A172 (cell line): ENCODE data around the gene ATRX. TPM values are rescaled to one million over a fixed set of nuclear protein-coding genes. Genes with fewer than 3 reads are reported as not detected.
"Not testable (repeated sequence)": the region's sequence is repeated elsewhere in the genome, so short reads cannot be mapped to it uniquely, and the experiment has no call there.

Experiments used
- DNase-seq: peaks from one replicate; pipeline ENCODE4 v3.0.0-alpha.2; 2015; ENCODE audit warnings: low spot score
- total RNA-seq: library from RNA; depleted of rRNA; stranded (reverse); fragments of >200 nt; shearing (Covaris generic); gene quantifications from 2 replicates; pipeline ENCODE4 v1.2.3, GENCODE V29; 2014; rRNA removed

Gene ATRX, protein sequence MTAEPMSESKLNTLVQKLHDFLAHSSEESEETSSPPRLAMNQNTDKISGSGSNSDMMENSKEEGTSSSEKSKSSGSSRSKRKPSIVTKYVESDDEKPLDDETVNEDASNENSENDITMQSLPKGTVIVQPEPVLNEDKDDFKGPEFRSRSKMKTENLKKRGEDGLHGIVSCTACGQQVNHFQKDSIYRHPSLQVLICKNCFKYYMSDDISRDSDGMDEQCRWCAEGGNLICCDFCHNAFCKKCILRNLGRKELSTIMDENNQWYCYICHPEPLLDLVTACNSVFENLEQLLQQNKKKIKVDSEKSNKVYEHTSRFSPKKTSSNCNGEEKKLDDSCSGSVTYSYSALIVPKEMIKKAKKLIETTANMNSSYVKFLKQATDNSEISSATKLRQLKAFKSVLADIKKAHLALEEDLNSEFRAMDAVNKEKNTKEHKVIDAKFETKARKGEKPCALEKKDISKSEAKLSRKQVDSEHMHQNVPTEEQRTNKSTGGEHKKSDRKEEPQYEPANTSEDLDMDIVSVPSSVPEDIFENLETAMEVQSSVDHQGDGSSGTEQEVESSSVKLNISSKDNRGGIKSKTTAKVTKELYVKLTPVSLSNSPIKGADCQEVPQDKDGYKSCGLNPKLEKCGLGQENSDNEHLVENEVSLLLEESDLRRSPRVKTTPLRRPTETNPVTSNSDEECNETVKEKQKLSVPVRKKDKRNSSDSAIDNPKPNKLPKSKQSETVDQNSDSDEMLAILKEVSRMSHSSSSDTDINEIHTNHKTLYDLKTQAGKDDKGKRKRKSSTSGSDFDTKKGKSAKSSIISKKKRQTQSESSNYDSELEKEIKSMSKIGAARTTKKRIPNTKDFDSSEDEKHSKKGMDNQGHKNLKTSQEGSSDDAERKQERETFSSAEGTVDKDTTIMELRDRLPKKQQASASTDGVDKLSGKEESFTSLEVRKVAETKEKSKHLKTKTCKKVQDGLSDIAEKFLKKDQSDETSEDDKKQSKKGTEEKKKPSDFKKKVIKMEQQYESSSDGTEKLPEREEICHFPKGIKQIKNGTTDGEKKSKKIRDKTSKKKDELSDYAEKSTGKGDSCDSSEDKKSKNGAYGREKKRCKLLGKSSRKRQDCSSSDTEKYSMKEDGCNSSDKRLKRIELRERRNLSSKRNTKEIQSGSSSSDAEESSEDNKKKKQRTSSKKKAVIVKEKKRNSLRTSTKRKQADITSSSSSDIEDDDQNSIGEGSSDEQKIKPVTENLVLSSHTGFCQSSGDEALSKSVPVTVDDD (N-terminal part only)
- 49.1 and 96.9 TPM in 2 replicates for total RNA-seq

DNA sequence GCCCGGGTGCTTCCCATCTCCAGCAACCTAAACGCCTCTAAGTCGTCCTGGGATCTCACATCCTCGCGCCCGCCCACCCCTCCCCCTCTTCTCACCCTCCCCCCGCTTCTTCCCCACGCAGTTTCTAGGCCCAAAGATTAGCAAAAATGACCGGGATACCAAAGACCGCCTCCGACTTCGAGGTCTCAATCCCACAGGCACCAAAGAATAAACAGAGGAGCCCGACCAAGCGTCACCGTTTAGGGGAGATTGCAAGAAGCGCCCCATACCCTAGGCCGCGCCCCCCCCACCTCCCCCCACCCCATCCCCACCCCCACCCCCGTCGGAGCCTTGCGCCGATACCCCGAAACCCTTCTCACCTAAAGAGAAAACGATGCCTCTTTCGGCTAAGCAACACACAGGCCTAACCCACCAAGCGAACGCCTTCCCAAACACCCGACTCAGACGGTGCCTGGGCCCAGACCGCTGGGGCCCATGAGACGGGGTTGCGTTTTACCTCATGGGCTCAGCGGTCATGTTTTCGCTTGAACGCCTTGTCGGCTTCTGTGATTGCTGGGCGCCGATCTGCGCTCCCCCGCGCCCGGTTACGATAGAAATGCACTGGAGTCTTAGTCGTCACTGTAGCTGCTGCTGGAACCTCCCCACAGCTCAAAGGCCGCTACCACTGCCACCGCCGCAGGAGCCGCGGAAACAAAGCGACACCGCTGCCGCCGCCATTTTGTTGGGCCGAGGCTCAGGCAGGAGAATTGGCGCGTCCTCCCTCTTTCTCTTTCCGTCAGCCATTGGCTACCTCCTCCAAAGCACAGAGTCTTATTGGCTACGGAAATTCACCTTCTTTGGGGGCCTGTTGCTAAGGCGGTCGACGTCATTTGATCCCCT, at the start of gene ATRX:
TSS of gene ATRX (minus strand) at position 731 of the 879 bp plus-strand sequence. CDS start at position 516, 215 bp downstream.
- DNase-seq = peak; percentile 82

DNA sequence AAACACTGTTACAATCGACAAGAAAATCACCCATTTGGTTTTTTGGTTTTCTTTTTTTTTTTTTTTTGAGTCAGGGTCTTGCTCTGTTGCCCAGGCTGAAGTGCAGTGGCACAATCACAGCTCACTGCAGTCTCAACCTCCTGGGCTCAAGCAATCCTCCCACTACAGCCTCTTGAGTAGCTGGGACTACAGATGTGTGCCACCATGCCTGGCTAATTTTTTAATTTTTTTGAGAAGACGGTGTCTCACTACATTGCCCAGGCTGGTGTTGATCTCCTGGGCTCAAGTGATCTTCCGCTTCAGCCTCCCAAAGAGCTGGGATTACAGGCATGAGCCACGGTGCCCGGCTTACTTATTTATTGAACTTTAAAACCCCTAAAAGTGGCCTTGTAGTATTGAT, 45.5 kb upstream of the ATRX start:
- not testable (repeated sequence) for DNase-seq

DNA sequence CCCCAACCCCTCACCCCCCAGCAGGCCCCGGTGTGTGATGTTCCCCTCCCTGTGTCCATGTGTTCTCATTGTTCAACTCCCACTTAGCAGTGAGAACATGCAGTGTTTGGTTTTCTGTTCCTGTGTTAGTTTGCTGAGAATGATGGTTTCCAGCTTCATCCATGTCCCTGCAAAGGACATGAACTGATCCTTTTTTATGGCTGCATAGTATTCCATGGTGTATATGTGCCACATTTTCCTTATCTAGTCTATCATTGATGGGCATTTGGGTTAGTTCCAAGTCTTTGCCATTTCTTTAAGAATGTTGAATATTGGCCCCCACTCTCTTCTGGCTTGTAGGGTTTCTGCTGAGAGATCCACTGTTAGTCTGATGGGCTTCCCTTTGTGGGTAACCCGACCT, 36.0 kb upstream of the ATRX start:
- DNase-seq = not testable (repeated sequence)

DNA sequence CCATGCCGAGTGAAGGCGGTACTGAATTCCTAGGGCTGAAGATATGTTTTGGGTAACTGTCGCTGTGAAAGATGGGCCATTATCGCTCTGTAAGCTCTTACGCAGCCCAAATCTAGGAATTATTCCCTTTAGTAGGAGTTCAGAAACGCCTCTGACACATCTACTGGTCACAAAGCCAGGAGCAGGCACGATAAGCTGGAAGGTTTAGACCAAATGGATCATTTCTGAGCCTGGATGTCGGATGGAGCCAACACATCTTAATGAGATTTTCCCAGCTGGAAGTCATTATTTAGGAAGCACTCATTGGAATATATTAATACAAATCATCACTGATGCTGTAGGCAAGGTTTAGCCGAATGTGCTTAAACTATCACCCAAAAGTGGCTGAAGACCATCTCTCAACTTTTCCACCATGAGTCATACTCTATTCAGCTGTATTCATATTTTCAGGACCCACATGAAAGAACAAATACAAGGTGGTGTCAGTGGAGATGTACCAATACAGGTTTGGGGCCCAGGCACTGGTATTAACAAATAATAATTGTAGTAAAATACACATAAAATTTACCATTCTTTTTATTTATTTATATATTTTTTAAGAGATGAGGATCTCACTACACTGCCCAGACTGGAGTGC, 34.2 kb upstream of the ATRX start:
- DNase-seq = no peak

DNA sequence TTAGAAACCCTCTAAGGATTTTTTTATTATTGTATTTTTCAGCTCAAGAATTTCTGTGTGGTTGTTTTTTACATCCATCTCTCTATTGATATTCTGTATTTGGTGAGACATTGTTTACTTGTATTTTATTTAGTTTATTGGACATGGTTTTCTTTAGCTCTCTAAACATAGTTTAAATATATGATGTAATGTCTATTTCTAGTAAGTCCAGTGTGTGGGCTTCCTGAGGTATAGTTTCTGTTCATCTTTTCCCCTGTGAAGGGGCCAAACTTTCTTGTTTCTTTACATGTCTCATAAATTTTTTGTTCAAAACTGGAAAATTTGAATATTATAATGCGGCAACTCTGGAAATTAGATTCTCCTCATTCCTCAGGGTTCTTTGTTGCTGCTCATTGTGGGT, 28.2 kb upstream of the ATRX start:
- DNase-seq = no peak

DNA sequence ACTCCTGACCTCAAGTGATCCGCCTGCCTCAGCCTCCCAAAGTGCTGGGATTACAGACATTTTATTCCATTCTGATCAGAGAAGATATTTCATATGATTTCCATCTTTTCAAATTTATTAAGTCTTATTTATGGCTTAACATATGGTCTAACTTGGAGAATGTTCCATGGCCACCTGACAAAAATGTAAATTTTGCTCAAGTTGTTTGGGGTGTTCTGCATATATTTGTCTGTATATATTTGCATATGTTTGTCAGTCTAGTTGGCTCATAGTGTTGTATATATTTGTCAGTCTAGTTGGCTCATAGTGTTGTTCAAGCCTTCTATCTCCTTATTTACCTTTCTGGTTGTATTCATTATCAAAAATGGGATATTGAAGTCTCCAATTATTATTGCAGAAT, 16.2 kb upstream of the ATRX start:
- DNase-seq = no peak

DNA sequence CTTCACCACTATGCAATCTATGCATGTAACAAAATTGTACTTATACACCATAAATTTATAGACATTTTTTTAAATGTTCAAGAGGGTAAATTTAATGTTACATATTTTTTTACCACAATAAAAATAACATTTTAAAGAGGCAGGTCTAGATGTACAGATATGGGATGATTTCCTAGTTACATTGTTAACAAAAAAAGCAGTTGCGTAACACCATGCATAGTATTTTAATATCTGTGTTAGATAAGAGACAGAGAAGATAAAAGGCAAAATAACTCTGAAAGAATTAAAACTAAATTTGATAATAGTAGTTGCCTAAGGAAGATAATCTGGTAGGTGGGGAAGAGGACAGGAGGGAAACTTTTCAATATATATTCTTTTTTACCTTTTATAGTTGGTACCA, 9.1 kb upstream of the ATRX start:
- no peak for DNase-seq

DNA sequence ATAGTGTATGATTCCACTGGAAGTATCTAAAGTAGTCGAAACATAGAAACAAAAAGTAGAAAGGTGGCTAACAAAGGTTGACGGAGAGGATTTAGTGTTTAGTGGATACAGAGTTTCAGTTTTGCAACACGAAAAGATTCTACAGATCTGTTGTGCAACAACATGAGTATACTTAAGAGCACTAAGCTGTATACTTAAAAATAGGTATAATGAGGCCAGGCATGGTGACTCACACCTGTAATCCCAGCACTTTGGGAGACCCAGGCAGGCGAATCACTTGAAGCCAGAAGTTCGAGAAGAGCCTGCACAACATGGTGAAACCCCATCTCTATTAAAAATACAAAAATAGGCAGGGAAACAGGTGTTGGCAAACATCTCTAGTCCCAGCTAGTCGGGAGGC, 7.9 kb upstream of the ATRX start:
- no peak for DNase-seq

DNA sequence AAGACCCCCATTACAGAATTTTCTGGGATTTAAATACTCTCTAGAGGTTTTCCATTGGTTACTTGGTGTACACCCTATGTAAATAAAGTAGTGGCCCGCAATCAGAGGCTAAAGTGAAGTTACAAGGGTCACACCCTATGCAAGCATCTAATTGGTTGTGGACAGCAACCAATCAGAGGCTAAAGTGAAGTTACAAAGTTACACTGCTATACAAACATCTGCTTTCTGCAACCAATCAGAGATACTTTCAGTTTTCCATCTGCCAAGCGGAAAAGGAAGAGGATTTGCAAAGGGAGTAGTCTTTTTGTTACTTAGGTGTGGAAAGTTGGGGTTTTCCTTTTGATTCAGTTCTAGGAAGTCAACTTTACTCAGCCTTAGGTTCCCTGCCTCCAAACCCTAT, 2.0 kb upstream of the ATRX start:
- DNase-seq = peak; percentile 71

DNA sequence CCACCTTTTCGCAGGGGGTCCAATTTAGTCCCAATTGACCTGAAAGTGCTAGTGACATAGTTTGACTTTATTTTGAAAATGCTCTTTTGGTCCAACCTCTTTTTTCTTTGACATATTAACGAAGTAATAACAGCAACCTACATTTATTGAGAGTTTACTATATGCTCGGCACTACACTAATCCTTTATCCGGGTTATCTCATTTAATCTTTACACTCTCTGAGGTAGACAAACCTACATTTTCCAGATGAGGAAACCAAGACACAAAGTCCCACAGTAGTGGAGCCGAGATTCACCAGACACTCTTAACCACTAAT, 307 bp upstream of the ATRX start:
- DNase-seq = no peak

DNA sequence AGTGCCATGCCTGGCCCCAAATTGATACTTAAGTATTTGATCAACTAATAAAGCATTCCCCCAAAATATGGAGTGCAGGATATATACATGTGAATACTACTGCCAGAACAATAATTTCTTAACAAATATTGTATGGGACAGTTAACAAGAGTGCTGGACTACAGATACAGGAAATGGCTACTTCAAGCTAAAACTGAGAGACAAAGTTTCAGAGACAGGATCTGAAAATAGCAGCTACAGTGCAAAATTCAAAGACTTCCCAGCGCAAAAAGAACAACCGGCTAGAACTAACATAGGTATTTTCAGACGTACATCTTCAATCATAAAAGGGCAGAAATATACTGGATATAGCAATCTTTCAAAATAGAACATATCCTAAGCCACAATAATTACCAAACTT, 6.3 kb downstream of the ATRX start:
- no peak for DNase-seq

DNA sequence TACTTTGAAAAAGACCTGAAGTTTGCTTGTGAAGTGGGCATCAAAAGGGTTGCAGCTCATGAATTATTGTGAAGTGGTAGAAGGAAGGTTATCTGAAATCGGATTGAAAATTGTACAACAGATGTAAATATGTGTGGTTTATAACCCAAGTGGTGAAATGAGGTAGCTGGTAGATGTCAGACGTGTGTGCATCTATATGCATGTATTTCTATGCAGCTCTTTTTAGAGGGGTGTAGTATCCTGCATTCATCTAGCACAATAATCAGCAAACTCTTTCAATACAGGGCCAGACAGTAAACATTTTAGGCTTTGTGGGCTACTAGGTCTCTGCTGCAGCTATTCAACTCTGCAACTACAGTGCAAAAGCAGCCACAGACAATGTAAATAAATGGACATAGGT, 9.4 kb downstream of the ATRX start:
- DNase-seq = no peak

DNA sequence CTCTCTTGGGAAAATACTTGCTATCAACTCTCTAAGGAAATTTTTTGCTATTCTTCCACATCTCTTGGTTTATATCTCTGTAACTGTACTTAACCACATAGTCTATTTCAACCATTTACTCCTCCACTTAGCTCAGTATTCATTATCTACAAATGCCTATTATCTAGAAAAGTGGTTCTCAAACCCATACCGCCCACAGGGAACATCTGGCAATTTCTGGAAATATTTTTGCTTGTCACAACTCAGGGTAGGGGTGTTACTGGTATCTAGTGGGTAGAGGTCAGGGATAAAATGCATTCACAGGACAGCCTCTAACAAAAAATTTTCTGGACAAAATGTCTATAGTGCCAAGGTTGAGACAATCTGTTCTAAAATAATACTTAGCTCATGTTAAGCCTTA, 14.4 kb downstream of the ATRX start:
- no peak for DNase-seq

DNA sequence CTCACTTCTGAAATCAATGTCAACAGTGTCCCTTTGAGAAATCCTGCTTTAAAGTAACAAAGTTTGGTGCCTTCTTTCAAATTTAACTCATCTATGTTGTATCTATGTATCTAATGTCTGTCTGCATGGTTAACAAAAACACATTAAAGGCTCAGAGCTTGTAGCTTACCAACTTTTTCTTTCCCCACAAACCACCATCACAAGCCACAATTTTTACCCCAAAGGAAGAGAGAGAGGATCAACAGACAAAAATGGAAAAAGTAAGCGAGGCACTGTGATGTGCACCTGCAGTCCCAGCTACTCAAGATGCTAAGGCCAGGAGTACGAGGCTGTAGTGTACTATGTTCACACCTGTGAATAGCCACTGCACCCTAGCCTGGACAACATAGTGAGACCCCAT, 17.2 kb downstream of the ATRX start:
- DNase-seq = no peak

DNA sequence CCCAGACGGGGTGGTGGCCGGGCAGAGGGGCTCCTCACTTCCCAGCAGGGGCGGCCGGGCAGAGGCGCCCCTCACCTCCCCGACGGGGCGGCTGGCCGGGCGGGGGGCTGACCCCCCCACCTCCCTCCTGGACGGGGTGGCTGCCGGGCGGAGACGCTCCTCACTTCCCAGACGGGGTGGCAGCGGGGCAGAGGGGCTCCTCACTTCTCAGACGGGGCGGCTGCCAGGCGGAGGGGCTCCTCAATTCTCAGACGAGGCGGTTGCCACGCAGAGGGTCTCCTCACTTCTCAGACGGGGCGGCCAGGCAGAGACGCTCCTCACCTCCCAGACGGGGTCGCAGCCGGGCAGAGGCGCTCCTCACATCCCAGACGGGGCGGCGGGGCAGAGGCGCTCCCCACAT, 19.8 kb downstream of the ATRX start:
- not testable (repeated sequence) for DNase-seq

DNA sequence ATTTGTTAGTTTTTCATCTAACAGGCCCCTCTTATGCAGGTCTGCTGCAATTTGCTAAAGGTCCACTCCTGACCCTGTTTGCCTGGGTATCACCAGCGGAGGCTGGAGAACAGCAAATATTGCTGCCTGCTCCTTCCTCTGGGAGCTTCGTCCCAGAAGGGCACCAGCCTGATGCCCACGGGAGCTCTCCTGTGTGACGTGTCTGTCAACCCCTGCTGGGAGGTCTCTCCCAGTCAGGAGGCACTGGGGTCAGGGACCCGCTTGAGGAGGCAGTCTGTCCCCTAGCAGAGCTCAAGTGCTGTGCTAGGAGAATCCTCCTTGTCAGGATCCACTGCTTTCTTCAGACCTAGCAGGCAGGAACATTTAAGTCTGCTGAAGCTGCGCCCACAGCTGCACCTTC, 30.5 kb downstream of the ATRX start:
- DNase-seq = no peak

DNA sequence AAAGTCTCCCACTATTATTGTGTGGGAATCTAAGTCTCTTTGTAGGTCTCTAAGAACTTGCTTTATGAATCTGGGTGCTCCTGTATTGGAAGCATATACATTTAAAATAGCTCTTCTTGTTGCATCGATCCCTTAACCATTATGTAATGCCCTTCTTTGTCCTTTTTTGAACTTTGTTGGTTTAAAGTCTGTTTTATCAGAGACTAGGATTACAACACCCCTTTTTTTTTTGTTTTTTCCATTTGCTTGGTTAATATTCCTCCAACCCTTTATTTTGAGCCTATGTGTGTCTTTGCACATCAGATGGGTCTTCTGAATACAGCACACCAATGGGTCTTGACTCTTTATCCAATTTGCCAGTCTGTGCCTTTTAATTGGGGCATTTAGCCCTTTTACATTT, 32.1 kb downstream of the ATRX start:
- DNase-seq = not testable (repeated sequence)

DNA sequence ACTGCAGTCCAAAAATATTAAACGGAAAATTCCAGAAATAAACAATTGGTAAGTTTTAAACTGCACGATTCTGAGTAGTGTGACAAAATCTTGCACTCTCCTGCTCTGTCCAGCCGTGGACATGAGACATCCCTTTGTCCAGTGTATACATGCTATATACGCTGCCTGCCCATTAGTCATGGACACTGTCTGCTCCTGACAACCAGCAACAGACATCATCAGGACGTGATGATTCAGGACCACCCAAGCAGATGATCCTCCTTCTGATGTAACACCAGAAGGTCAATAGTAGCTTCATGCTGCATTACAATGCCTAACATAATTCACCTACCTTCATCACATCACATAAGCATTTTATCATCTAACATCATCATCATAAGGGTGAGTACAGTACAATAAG, 36.3 kb downstream of the ATRX start:
- no peak for DNase-seq

DNA sequence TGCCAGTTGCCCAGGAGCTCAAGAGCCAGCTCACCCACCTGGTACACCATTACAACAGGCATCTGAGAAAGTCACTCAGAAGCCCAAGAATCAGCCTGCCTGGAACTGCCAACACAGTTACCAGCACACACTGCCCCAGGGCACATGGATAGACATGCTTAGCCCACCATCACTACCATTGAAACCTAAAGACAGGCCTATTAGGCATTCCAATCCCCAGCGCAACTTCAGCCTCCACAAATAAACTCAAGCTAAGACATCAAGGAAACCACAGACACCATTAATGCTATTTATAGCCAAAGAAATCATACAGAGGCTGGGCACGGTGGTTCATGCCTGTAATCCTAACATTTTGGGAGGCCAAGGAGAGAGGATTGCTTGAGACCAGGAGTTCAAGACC, 42.3 kb downstream of the ATRX start:
- DNase-seq = no peak

DNA sequence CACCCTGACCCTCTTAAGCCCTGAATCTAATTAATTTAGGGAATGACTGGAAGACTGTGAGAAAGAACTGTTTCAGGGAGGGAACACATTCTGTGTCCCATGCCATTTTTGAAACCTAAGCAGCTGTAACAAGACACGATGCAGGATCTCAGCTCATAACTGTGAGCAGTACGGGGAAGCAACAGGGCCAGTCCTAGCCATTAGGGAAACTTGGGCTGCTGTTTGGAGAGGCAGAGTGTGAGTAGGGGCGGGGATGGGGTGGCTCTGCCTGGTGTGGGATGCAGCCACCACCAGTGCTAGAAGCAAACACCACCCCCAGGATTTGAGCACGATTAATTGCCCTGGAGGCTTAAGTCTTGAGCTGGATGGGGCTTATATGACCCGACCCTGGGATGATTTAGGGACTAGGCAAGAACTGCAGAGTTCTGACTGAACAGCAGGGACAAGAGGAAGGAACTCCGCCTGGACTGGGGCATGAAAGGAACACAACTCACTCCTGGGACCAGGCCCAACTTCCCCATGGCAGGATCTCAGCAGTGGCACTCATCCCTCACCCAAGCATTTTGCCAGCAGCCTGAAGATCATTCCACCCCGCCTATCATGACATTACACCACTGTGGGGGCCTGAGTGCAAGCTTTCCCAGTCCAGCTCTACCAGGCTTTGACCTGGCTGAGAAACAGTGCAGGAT, 43.1 kb downstream of the ATRX start:
- DNase-seq = no peak
